NCI-H2107 treated with DMSO at 0.1 percent for 48 hours (cell line): ENCODE measurements around the gene GCFC2.

Source experiments
- DNase-seq: peaks from one replicate; lab custom pipeline; 2025; ENCODE audit not compliant: unreplicated experiment; lab: John Stamatoyannopoulos, UW

GCFC2 gene

GRCh38 chr2:75632091-75632701 is 78.5 kb downstream of the GCFC2 start:
- DNase-seq, result no peak

GRCh38 chr2:75627902-75628504 is 82.7 kb downstream of the GCFC2 start:
- DNase-seq, result peak; percentile 33

- no peak for DNase-seq
Observed at GRCh38 chr2:75622929-75623328, 87.8 kb downstream of the GCFC2 start.

GRCh38 chr2:75622500-75622899 is 88.2 kb downstream of the GCFC2 start:
- DNase-seq, result no peak

GRCh38 chr2:75621228-75621627 is 89.5 kb downstream of the GCFC2 start:
- no peak for DNase-seq

GRCh38 chr2:75619956-75620740 is 90.6 kb downstream of the GCFC2 start:
- DNase-seq, result no peak

- DNase-seq, result no peak
Observed at GRCh38 chr2:75616933-75617332, 93.8 kb downstream of the GCFC2 start.

GRCh38 chr2:75616406-75616805 is 94.3 kb downstream of the GCFC2 start:
- no peak for DNase-seq

- no peak for DNase-seq
Observed at GRCh38 chr2:75614162-75614651, 96.5 kb downstream of the GCFC2 start.

- DNase-seq, result no peak
Observed at GRCh38 chr2:75612862-75613243, 97.9 kb downstream of the GCFC2 start.
